Thyroid gland (tissue), 4 donors: ENCODE data around the gene KRTAP4-5.

ENCODE experiments used
- POLR2A ChIP-seq, 2 donors: fragments of 450-650 bp; IDR thresholded peaks; one replicate each; pipeline ENCODE4 v1.6.1; 2017; ENCODE audit warnings: antibody characterized with exemption in 2 of 2, mild to moderate bottlenecking in 2 of 2, moderate library complexity in 1 of 2
- TF ChIP-seq, protein P1 (sequence below), 6 experiments: fragments of 200-600 bp in 3 of 6; fragments of 450-650 bp in 3 of 6; sonication (generic) in 3 of 6; IDR thresholded peaks; one replicate each; pipeline ENCODE4 v1.5.1; 2016 to 2019; ENCODE audit warnings: antibody characterized with exemption in 6 of 6, mild to moderate bottlenecking in 2 of 6, inconsistent platforms in 1 of 6, moderate library complexity in 1 of 6

DNA sequence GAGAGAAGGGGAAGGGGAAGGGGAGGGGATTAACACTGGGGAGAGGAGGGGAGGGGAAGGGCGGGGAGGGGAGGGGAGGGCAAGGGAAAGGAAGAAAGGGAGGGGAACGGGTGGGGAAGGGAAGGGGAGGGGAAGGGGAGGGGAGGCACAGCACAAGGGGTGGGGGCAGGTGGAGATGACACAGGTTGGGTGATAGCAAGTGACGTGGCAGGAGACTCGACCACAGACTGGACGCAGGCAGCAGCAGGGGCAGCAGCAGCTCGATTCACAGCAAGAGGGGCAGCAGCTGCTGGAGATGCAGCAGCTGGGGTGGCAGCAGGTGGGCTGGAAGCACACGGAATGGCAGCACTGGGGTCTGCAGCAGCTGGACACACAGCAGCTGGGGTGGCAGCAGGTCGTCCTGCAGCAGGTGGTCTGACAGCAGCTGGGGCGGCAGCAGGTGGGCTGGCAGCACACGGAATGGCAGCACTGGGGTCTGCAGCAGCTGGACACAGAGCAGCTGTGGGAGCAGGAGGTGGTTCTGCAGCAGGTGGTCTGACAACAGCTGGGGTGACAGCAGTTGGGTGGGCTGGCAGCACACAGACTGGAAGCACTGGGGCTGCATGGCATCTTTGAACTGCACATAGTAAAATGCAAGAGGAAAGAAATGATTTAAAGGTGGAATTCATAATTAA, 47.9 kb downstream of the KRTAP4-5 start, which contains the start of gene KRTAP4-16:
- TF ChIP-seq, protein P1, sequence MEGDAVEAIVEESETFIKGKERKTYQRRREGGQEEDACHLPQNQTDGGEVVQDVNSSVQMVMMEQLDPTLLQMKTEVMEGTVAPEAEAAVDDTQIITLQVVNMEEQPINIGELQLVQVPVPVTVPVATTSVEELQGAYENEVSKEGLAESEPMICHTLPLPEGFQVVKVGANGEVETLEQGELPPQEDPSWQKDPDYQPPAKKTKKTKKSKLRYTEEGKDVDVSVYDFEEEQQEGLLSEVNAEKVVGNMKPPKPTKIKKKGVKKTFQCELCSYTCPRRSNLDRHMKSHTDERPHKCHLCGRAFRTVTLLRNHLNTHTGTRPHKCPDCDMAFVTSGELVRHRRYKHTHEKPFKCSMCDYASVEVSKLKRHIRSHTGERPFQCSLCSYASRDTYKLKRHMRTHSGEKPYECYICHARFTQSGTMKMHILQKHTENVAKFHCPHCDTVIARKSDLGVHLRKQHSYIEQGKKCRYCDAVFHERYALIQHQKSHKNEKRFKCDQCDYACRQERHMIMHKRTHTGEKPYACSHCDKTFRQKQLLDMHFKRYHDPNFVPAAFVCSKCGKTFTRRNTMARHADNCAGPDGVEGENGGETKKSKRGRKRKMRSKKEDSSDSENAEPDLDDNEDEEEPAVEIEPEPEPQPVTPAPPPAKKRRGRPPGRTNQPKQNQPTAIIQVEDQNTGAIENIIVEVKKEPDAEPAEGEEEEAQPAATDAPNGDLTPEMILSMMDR (IDR thresholded peaks at IDR 0.05), result no peak
- no peak for TF ChIP-seq POLR2A (IDR thresholded peaks at IDR 0.05)
